AG10803 (cell line): ENCODE measurements around the gene IL11.

Source experiments
- DNase-seq: peaks from one replicate; pipeline ENCODE4 v3.0.0; 2010; ENCODE audit warnings: low read depth
- H3K4me3 ChIP-seq: 2 replicates; pipeline ENCODE4 v1.5.1; 2011; ENCODE audit warnings: mild to moderate bottlenecking, low read length, control low read depth
- CTCF ChIP-seq: conservative IDR thresholded peaks from 2 replicates; pipeline ENCODE4 v1.5.1; 2011; ENCODE audit warnings: mild to moderate bottlenecking, low read length, control low read depth, inconsistent platforms

The IL11 gene

GRCh38 chr19:55362174-55362989 is 7.9 kb downstream of the IL11 start:
- no peak for DNase-seq
- H3K4me3 ChIP-seq = no peak overlapping the region
- no peak for TF ChIP-seq CTCF

DNA sequence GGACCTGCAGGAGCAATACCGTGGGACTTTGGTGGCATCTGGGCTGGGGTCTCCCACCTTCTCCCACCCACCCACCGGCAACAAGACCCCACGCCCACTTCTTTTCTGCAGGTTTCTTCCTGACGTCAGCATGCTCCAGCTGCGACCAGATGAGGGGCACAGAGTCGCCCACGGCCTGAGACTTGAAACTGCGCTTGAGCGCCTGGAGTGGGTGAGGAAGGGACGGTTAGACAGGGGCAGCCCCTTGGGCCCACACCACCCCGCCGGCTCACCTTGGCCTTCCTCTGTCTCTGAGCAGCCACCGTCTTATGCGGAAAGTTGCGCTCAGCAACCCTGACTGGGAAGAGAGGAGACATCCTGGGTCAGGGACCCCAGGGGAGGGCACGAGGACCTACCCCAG is 9.4 kb downstream of the IL11 start:
- no peak overlapping the region for H3K4me3 ChIP-seq
- DNase-seq = no peak
- TF ChIP-seq CTCF = no peak

DNA sequence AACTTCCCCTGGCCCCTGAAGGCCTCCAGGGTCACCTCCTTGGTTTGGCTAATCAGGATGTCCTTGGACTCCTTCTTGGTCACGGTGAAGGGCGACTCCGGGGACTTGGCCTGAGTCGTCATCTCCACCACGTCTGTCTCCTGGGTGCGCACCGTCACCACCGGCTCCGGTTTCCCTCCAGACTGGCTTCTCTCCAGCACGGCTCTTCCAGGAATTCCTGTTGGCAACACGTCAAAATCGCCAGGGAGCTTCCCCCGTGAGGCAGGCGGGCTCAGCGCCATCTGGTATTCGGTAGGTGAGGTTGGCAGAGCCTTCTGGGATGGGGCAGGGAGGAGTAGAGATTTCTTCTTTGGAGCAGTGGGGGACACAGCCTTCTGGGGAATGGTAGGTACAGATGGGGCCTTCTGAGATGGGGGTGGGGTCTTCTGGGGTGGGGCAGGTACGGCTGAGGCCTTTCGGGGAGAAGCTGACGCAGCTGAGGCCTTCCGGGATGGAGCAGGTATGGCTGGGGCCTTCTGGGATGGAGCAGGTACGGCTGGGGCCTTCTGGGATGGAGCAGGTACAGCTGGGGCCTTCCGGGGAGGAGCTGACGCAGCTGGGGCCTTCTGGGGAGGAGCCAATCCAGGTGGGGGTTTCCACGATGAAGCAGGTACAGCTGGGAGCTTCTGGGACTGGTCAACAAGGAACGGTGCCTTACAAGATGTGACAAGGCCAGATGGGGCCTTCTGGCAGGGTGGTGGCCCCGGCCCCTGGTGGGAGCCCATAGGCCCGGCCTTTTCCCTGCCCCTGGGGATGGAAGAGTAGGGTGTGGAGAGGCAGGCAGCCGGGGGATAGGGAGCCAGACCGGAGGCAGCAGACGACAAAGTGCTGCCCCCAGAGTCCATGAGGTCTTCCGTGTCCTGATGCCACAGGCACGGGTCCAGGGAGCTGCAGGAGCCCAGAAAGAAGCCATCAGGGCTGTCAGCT is 11.0 kb downstream of the IL11 start:
- no peak for TF ChIP-seq CTCF
- DNase-seq = no peak
- no peak overlapping the region for H3K4me3 ChIP-seq

GRCh38 chr19:55358493-55358892 is 11.8 kb downstream of the IL11 start:
- no peak overlapping the region for H3K4me3 ChIP-seq
- no peak for TF ChIP-seq CTCF

DNA sequence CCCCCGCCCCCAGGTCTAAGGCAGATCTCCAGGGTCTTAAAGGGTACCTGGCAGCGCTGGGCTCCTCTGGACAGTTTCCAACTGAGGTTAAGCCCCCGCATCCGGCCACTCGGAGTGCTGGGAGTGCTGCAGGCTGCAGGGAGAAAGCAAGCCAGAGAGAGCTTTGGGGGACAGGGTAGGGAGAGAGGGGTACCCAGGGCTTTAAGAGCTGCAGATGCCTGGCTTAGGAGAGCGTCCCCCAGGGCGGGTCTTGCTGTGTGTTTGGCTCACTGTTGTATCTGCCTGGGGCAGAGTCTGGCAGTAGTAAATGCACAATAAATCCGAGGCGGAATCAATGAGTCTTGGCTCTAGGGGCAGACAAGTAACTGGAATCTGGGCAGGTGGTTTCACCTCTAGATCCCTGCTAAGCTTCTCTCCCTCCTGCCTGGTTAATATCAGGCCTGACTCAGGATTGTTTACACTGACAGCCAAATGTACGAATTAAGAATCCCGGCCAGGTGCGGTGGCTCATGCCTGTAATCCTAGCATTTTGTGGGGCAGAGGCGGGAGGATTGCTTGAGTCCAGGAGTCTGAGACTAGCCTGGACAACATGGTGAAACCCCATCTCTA is 14.9 kb downstream of the IL11 start:
- H3K4me3 ChIP-seq = no peak overlapping the region
- DNase-seq = no peak
- TF ChIP-seq CTCF = no peak

More at GRCh38 chr19:55358493-55358892, 11.8 kb downstream of the IL11 start:
- no peak for DNase-seq

- no peak for TF ChIP-seq CTCF
Measured at GRCh38 chr19:55354698-55355212, 15.5 kb downstream of the IL11 start, which contains the start of gene COX6B2. Gene COX6B2, minus strand, starts transcription at chr19:55354719. Its CDS starts 198 bp downstream, at chr19:55354521.

More at GRCh38 chr19:55354698-55355212, 15.5 kb downstream of the IL11 start, which contains the start of gene COX6B2:
- H3K4me3 ChIP-seq = peak within 1 kb of the TSS; percentile 55
- DNase-seq = no peak
